HepG2 (cell line): Measurements from ENCODE around the gene ATP1A2. TPM values are rescaled to one million over a fixed set of nuclear protein-coding genes. Genes with fewer than 3 reads are reported as not detected.

Source experiments
- ATAC-seq: fragments of 200-7000 bp; cut with Tn5 transposase; 3 replicates; pipeline ENCODE4 v1.9.1; 2020; ENCODE audit warnings: mild to moderate bottlenecking, moderate library complexity
- BruUV-seq: library from RNA; stranded (reverse); fragments of 400-500 nt; replicated peaks from 2 replicates; lab custom pipeline; 2021; lab: Mats Ljungman, UMichigan
- CTCF ChIA-PET: fragments of 300-600 bp; formaldehyde crosslinking; extraction: SDS; loops from one replicate; lab custom pipeline; 2021; ENCODE audit warnings: low total read pairs, inconsistent platforms, low intra/inter-chr PET ratio; lab: Yijun Ruan, JAX
- POLR2A ChIA-PET: fragments of 350-600 bp; sonication (Branson Sonifier 250); formaldehyde crosslinking; loops from one replicate; lab custom pipeline; 2020; ENCODE audit warnings: antibody characterized with exemption, inconsistent platforms; lab: Yijun Ruan, JAX
- DNase-seq: peaks from one replicate; pipeline ENCODE4 v3.0.0-alpha.2; 2015; ENCODE audit warnings: low spot score
- FAIRE-seq: peaks from 3 replicates; lab custom pipeline; 2011; peaks lifted over from hg19 to GRCh38; lab: Jason Lieb, UNC
- H2AFZ ChIP-seq: one replicate; pipeline ENCODE4 v1.6.1; 2011; ENCODE audit warnings: low read length, inconsistent platforms
- H3K27ac ChIP-seq: fragments of 300-600 bp; 3 replicates; pipeline ENCODE4 v1.8.0; 2011; ENCODE audit warnings: mixed run types, mild to moderate bottlenecking, mixed read lengths, low read length, inconsistent platforms; ENCODE audit not compliant: insufficient read depth; ENCODE audit errors: extremely low read length
- H3K27me3 ChIP-seq, 2 experiments: fragments of 200-600 bp in 1 of 2; 2 replicates in 1 of 2; 3 replicates in 1 of 2; pipeline versions ENCODE4 v1.6.0 to v1.8.0; 2011; ENCODE audit warnings: low read length in 2 of 2, mild to moderate bottlenecking in 2 of 2, moderate library complexity in 2 of 2, inconsistent platforms in 1 of 2; ENCODE audit not compliant: insufficient read depth in 2 of 2, control insufficient read depth in 1 of 2
- H3K36me3 ChIP-seq, 2 experiments: fragments of 200-600 bp in 1 of 2; replicated peaks in 1 of 2; 2 replicates in 1 of 2; 3 replicates in 1 of 2; pipeline versions ENCODE4 v1.5.1 to v1.8.0; 2011; ENCODE audit warnings: low read length in 2 of 2, inconsistent platforms in 1 of 2; ENCODE audit not compliant: insufficient read depth in 2 of 2, control insufficient read depth in 1 of 2
- H3K4me1 ChIP-seq: 2 replicates; pipeline ENCODE4 v1.5.1; 2012; ENCODE audit warnings: low read length, inconsistent platforms; ENCODE audit not compliant: insufficient read depth
- H3K4me2 ChIP-seq: 2 replicates; pipeline ENCODE4 v1.6.0; 2011; ENCODE audit warnings: low read depth, low read length, inconsistent platforms
- H3K4me3 ChIP-seq, 3 experiments: fragments of 200-600 bp in 1 of 3; sonication (generic), shearing (Covaris generic) in 1 of 3; replicated peaks in 1 of 3; 2 replicates each; pipeline ENCODE4 v1.5.1; 2011 to 2016; ENCODE audit warnings: low read length in 3 of 3, inconsistent platforms in 2 of 3, low read depth in 2 of 3, mild to moderate bottlenecking in 2 of 3, control low read depth in 1 of 3, mixed read lengths in 1 of 3; ENCODE audit not compliant: insufficient read depth in 1 of 3
- H3K79me2 ChIP-seq: one replicate; pipeline ENCODE4 v1.6.1; 2011; ENCODE audit warnings: low read length, inconsistent platforms; ENCODE audit not compliant: insufficient read depth
- H3K9ac ChIP-seq: 2 replicates; pipeline ENCODE4 v1.6.0; 2011; ENCODE audit warnings: mild to moderate bottlenecking, low read depth, low read length, inconsistent platforms; ENCODE audit not compliant: insufficient read depth
- H3K9me3 ChIP-seq: 2 replicates; pipeline ENCODE4 v1.5.1; 2012; ENCODE audit warnings: mild to moderate bottlenecking, low read length
- H4K20me1 ChIP-seq: 2 replicates; pipeline ENCODE4 v1.6.0; 2011; ENCODE audit warnings: inconsistent platforms, mild to moderate bottlenecking, low read length, moderate library complexity; ENCODE audit not compliant: insufficient read depth
- FOXK1 ChIP-seq: sonication (generic); formaldehyde crosslinking; IDR thresholded peaks from 2 replicates; pipeline ENCODE4 v1.4.0; 2020; ENCODE audit warnings: low read depth, missing genetic modification reagents, borderline replicate concordance
- KLF13 ChIP-seq: sonication (generic); formaldehyde crosslinking; IDR thresholded peaks from 2 replicates; pipeline ENCODE4 v1.4.0; 2020; ENCODE audit warnings: mild to moderate bottlenecking, missing genetic modification reagents
- ZFP36L2 ChIP-seq: sonication (generic); formaldehyde crosslinking; IDR thresholded peaks from 2 replicates; pipeline ENCODE4 v1.4.0; 2020; ENCODE audit warnings: missing genetic modification reagents
- ZNF674 ChIP-seq: sonication (generic); formaldehyde crosslinking; IDR thresholded peaks from 2 replicates; pipeline ENCODE4 v1.5.0; 2020; ENCODE audit warnings: low read depth, mild to moderate bottlenecking, missing genetic modification reagents
- WGBS: methylation state at CpG from one replicate; pipeline ENCODE4 v1.1.6; 2017; ENCODE audit warnings: low lambda C conversion rate; 5-methylcytosine and 5-hydroxymethylcytosine counted together
- in situ Hi-C: cut with HindIII; loops from 2 replicates; pipeline ENCODE4 v1.10.0; 2017; ENCODE audit warnings: low pct_unique_long_range_greater_than_20kb; ENCODE audit not compliant: extremely low pct_ligation_motif_present
- intact Hi-C: fragments of 100-400 bp; cut with micrococcal nuclease; formaldehyde crosslinking; loops from one replicate; pipeline ENCODE4 v1.10.0; 2022; ENCODE audit not compliant: unreplicated experiment
- polyA plus RNA-seq, 8 experiments: library from polyadenylated mRNA; depleted of rRNA in 3 of 8; stranded (reverse) in 7 of 8; unstranded in 1 of 8; fragments of >200 nt; fragmentation: Illumina TruSeq in 4 of 8; extraction: Trizol in 4 of 8; gene quantifications; 2 replicates each; pipeline versions ENCODE4 v1.2.1 to v1.2.3, GENCODE V29; 2011 to 2016; ENCODE audit warnings: low read depth in 4 of 8, missing spikeins in 1 of 8, mixed read lengths in 1 of 8; ENCODE audit not compliant: insufficient read depth in 1 of 8
- total RNA-seq, 5 experiments: library from RNA; depleted of rRNA; stranded (reverse); fragments of >200 nt; fragmentation: Illumina TruSeq; extraction: Trizol; gene quantifications; 2 replicates each; pipeline ENCODE4 v1.2.3, GENCODE V29; 2016; ENCODE audit warnings: low read depth in 1 of 5
- TF ChIP-seq, protein P1 (sequence below): sonication (generic); formaldehyde crosslinking; IDR thresholded peaks from 2 replicates; pipeline ENCODE4 v1.8.1; 2023; ENCODE audit warnings: mild to moderate bottlenecking, missing genetic modification reagents

The ATP1A2 gene
- total and polyA plus RNA-seq, 2 of the 13 experiments (the other 11 are each of a cell fraction or from before 2014, with no cell fraction given) = 0.16 TPM; not detected in 1

DNA sequence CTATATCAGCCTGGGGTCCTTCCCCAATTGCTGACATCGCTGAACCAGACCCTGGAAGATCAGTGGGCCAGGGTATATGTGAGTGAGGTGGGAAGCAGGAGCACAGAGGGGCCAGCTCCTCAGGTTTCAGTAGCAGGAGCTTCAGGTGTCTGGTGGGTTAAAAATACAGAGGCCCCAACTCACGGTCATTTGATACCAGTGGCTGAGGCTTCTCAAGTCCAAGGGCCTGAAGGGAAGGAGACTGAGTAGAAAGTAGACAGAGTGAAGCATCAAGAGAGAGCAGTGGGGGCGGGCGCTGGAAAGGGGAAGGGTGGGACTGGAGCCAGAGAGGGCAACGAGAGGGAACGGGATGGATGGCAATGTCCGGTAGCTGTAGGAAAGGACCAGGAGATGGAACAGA is 72.8 kb downstream of the ATP1A2 start:
- no TSS peak for BruUV-seq
- DNase-seq (no peak), ATAC-seq (no peak), FAIRE-seq (no peak)
- POLR2A ChIA-PET = no interaction called here
- in situ Hi-C loops = no loop called here
- 64% methylated on average over 7 of the region's 7 CpGs for WGBS
- no peaks in the 10 kb centered on the region for H3K79me2 ChIP-seq
- H3K27me3 ChIP-seq = peaks cover 1 to 24% of the 10 kb centered on the region in 2 experiments; a peak in 3 of 5 replicates
- no peak overlapping the region for H3K9ac ChIP-seq
- no peak overlapping the region for H3K4me2 ChIP-seq
- intact Hi-C loops = no loop called here
- H4K20me1 ChIP-seq = no peaks in the 10 kb centered on the region
- TF ChIP-seq ZNF674 (no peak), FOXK1 (CRISPR knock-in tag) (no peak), ZFP36L2 (CRISPR knock-in tag) (no peak), KLF13 (CRISPR knock-in tag) (no peak)
- TF ChIP-seq, protein P1, sequence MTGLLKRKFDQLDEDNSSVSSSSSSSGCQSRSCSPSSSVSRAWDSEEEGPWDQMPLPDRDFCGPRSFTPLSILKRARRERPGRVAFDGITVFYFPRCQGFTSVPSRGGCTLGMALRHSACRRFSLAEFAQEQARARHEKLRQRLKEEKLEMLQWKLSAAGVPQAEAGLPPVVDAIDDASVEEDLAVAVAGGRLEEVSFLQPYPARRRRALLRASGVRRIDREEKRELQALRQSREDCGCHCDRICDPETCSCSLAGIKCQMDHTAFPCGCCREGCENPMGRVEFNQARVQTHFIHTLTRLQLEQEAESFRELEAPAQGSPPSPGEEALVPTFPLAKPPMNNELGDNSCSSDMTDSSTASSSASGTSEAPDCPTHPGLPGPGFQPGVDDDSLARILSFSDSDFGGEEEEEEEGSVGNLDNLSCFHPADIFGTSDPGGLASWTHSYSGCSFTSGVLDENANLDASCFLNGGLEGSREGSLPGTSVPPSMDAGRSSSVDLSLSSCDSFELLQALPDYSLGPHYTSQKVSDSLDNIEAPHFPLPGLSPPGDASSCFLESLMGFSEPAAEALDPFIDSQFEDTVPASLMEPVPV (CRISPR knock-in tag) = no peak
- no peaks in the 10 kb centered on the region for H3K9me3 ChIP-seq
- H3K4me3 ChIP-seq = no peak overlapping the region
- H3K27ac ChIP-seq = no peak overlapping the region
- H3K4me1 ChIP-seq = peaks cover 23% of the 10 kb centered on the region
- CTCF ChIA-PET = no interaction called here
- H3K36me3 ChIP-seq = no peaks in the 10 kb centered on the region
- H2AFZ ChIP-seq = no peak overlapping the region
